ENCODE measurements around the gene GNB2.

GNB2 gene

GRCh38 chr7:100680576-100681271, 7.2 kb downstream of the GNB2 start:
- DNase-seq (ENCODE audit: low read depth in 4 of 4, low spot score in 1 of 4): no peak

GRCh38 chr7:100681491-100682227, 8.1 kb downstream of the GNB2 start:
- no peak for DNase-seq (ENCODE audit: low read depth in 4 of 4, low spot score in 1 of 4)

GRCh38 chr7:100682228-100682741, 8.7 kb downstream of the GNB2 start:
- DNase-seq (ENCODE audit: low read depth in 4 of 4, low spot score in 1 of 4): no peak

- no peak for DNase-seq (ENCODE audit: low read depth in 4 of 4, low spot score in 1 of 4)
Observed at GRCh38 chr7:100682991-100683658, 9.6 kb downstream of the GNB2 start.

GRCh38 chr7:100683659-100684533, 10.4 kb downstream of the GNB2 start:
- no peak for DNase-seq (ENCODE audit: low read depth in 4 of 4, low spot score in 1 of 4)

GRCh38 chr7:100684534-100685042, 11.0 kb downstream of the GNB2 start:
- no peak for DNase-seq (ENCODE audit: low read depth in 4 of 4, low spot score in 1 of 4)

GRCh38 chr7:100685049-100685605, 11.6 kb downstream of the GNB2 start:
- no peak for DNase-seq (ENCODE audit: low read depth in 4 of 4, low spot score in 1 of 4)

- DNase-seq (ENCODE audit: low read depth in 4 of 4, low spot score in 1 of 4): no peak
Observed at GRCh38 chr7:100685631-100686145, 12.1 kb downstream of the GNB2 start.

- no peak for DNase-seq (ENCODE audit: low read depth in 4 of 4, low spot score in 1 of 4)
Observed at GRCh38 chr7:100686201-100686821, 12.8 kb downstream of the GNB2 start.

- DNase-seq (ENCODE audit: low read depth in 4 of 4, low spot score in 1 of 4): no peak
Observed at GRCh38 chr7:100686822-100687211, 13.3 kb downstream of the GNB2 start.

GRCh38 chr7:100687261-100687660, 13.7 kb downstream of the GNB2 start:
- DNase-seq (ENCODE audit: low read depth in 4 of 4, low spot score in 1 of 4): no peak

GRCh38 chr7:100687751-100688300, 14.3 kb downstream of the GNB2 start:
- DNase-seq (ENCODE audit: low read depth in 4 of 4, low spot score in 1 of 4): no peak

- no peak for DNase-seq (ENCODE audit: low read depth in 4 of 4, low spot score in 1 of 4)
Observed at GRCh38 chr7:100688326-100688860, 14.9 kb downstream of the GNB2 start.

- no peak for DNase-seq (ENCODE audit: low read depth in 4 of 4, low spot score in 1 of 4)
Observed at GRCh38 chr7:100689230-100690135, 15.9 kb downstream of the GNB2 start.

GRCh38 chr7:100691676-100692577, 18.4 kb downstream of the GNB2 start:
- peak; percentile 70 to 77 (median 74) for DNase-seq (ENCODE audit: low read depth in 4 of 4, low spot score in 1 of 4)

GRCh38 chr7:100692578-100692961, 19.0 kb downstream of the GNB2 start:
- no peak for DNase-seq (ENCODE audit: low read depth in 4 of 4, low spot score in 1 of 4)
